ENCODE measurements around the gene ATP8B3.

The ATP8B3 gene
- 3.3 to 4.6 (median 4.3) reads per million in 4 donors for total RNA-seq

GRCh38 chr19:1811942-1812425 is at the start of gene ATP8B3:
ATP8B3 (minus strand) TSS chr19:1812276; CDS start chr19:1811736, 540 bp downstream.
- peak in 4 of 5 donors; percentile 64 to 75 (median 70) for DNase-seq

- no peak for DNase-seq
Observed at GRCh38 chr19:1861599-1862031, 49.5 kb upstream of the ATP8B3 start.

GRCh38 chr19:1860821-1861598 is 48.9 kb upstream of the ATP8B3 start:
- no peak for DNase-seq

GRCh38 chr19:1860042-1860775 is 48.1 kb upstream of the ATP8B3 start:
- DNase-seq = peak; percentile 45 to 70 (median 68)

- DNase-seq = no peak
Observed at GRCh38 chr19:1859331-1859781, 47.3 kb upstream of the ATP8B3 start.

GRCh38 chr19:1858412-1859081 is 46.5 kb upstream of the ATP8B3 start:
- DNase-seq = no peak

GRCh38 chr19:1857648-1858326 is 45.7 kb upstream of the ATP8B3 start:
- DNase-seq = no peak

GRCh38 chr19:1856698-1857603 is 44.9 kb upstream of the ATP8B3 start:
- peak in 1 of 5 donors; percentile 41 for DNase-seq

GRCh38 chr19:1856345-1856697 is 44.2 kb upstream of the ATP8B3 start:
- no peak for DNase-seq

GRCh38 chr19:1855828-1856255 is 43.8 kb upstream of the ATP8B3 start:
- peak in 1 of 5 donors; percentile 64 for DNase-seq

- peak; percentile 75 to 96 (median 80) for DNase-seq
Observed at GRCh38 chr19:1855040-1855827, 43.2 kb upstream of the ATP8B3 start.

GRCh38 chr19:1854542-1855039 is 42.5 kb upstream of the ATP8B3 start:
- DNase-seq = no peak

- no peak for DNase-seq
Observed at GRCh38 chr19:1854039-1854541, 42.0 kb upstream of the ATP8B3 start.

GRCh38 chr19:1853295-1854038 is 41.4 kb upstream of the ATP8B3 start:
- peak; percentile 62 to 89 (median 77) for DNase-seq

GRCh38 chr19:1852581-1853128 is 40.6 kb upstream of the ATP8B3 start:
- DNase-seq = no peak

GRCh38 chr19:1851654-1852580 is 39.8 kb upstream of the ATP8B3 start:
- DNase-seq = peak in 2 of 5 donors; percentile 57 to 70

- DNase-seq = no peak
Observed at GRCh38 chr19:1850809-1851653, 39.0 kb upstream of the ATP8B3 start.

Data from T-helper 1 cell (primary cell).